ENCODE measurements around the gene VPS45. TPM values are rescaled to one million over a fixed set of nuclear protein-coding genes. Genes with fewer than 3 reads are reported as not detected.

The VPS45 gene
- total and polyA plus RNA-seq, 2 of the 13 experiments (the other 11 are each of a cell fraction or from before 2014, with no cell fraction given): 15.2 to 25.2 TPM

DNA sequence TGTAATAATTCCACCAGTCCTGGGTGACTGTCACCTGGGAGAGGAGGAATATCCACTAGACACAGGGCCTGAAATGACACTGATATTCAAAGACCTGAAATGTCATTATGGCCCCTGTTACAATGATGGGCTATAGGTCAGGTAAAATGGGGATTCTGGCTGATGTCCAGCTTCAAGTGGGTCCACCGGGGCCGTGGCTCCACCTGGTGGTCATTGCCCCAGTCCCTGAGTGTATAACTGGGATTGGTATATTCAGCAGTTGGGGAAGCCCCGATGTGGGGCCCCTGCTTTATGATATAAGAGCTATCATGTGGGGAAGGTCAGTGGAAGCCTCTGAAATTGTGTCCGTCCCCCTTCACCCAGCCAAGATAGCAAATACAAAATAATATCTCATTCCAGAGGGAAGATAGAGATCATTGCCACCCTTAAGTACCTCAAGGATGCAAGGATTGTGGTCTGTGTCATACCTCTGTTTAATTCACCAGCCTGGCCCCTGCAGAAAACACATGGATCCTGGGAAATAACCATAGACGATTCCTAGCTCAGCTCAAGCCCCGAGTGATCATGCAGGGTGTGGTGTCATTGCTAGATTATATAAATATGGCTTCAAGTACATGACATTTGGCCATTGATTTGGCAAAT is 101.5 kb downstream of the VPS45 start (continued):
- TF ChIP-seq NFAT5 (CRISPR knock-in tag; IDR thresholded peaks at IDR 0.05) (0 out of 2 replicates have a peak, but pooled peaks have one; percentile 37), ZNF792 (CRISPR knock-in tag; IDR thresholded peaks at IDR 0.05) (no peak), GLI4 (CRISPR knock-in tag; IDR thresholded peaks at IDR 0.05; ENCODE audit: borderline replicate concordance) (no peak), ZNF101 (CRISPR knock-in tag; IDR thresholded peaks at IDR 0.05; ENCODE audit: borderline replicate concordance, low read depth) (no peak), REL (CRISPR knock-in tag; conservative IDR thresholded peaks at IDR 0.05) (no peak), SALL2 (CRISPR knock-in tag; IDR thresholded peaks at IDR 0.05) (no peak), MYNN (CRISPR knock-in tag; IDR thresholded peaks at IDR 0.05; ENCODE audit: low read depth) (no peak), HIVEP1 (CRISPR knock-in tag; IDR thresholded peaks at IDR 0.05) (no peak), ZNF747 (CRISPR knock-in tag; IDR thresholded peaks at IDR 0.05; ENCODE audit: borderline replicate concordance) (no peak), SMC3 (IDR thresholded peaks at IDR 0.05; ENCODE audit: low read length) (peak; percentile 92), KAT7 (CRISPR knock-in tag; IDR thresholded peaks at IDR 0.05; ENCODE audit: borderline replicate concordance) (no peak), ZNF616 (CRISPR knock-in tag; IDR thresholded peaks at IDR 0.05; ENCODE audit: low read depth) (no peak), HNRNPLL (IDR thresholded peaks at IDR 0.05; ENCODE audit: low read depth, low read length, poor library complexity, severe bottlenecking) (no peak), ZC3H4 (CRISPR knock-in tag; IDR thresholded peaks at IDR 0.05; ENCODE audit: borderline replicate concordance) (no peak), ZNF33A (CRISPR knock-in tag; IDR thresholded peaks at IDR 0.05; ENCODE audit: borderline replicate concordance) (no peak), YY1 (IDR thresholded peaks at IDR 0.05; ENCODE audit: insufficient read depth, insufficient replicate concordance, low read depth, low read length) (peak; percentile 42)
- TF ChIP-seq, protein P1, sequence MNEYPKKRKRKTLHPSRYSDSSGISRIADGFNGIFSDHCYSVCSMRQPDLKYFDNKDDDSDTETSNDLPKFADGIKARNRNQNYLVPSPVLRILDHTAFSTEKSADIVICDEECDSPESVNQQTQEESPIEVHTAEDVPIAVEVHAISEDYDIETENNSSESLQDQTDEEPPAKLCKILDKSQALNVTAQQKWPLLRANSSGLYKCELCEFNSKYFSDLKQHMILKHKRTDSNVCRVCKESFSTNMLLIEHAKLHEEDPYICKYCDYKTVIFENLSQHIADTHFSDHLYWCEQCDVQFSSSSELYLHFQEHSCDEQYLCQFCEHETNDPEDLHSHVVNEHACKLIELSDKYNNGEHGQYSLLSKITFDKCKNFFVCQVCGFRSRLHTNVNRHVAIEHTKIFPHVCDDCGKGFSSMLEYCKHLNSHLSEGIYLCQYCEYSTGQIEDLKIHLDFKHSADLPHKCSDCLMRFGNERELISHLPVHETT (CRISPR knock-in tag; conservative IDR thresholded peaks at IDR 0.05): no peak
- TF ChIP-seq, protein P2, sequence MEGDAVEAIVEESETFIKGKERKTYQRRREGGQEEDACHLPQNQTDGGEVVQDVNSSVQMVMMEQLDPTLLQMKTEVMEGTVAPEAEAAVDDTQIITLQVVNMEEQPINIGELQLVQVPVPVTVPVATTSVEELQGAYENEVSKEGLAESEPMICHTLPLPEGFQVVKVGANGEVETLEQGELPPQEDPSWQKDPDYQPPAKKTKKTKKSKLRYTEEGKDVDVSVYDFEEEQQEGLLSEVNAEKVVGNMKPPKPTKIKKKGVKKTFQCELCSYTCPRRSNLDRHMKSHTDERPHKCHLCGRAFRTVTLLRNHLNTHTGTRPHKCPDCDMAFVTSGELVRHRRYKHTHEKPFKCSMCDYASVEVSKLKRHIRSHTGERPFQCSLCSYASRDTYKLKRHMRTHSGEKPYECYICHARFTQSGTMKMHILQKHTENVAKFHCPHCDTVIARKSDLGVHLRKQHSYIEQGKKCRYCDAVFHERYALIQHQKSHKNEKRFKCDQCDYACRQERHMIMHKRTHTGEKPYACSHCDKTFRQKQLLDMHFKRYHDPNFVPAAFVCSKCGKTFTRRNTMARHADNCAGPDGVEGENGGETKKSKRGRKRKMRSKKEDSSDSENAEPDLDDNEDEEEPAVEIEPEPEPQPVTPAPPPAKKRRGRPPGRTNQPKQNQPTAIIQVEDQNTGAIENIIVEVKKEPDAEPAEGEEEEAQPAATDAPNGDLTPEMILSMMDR (CRISPR knock-in tag; IDR thresholded peaks at IDR 0.05): peak; percentile 84
- TF ChIP-seq, protein P3, sequence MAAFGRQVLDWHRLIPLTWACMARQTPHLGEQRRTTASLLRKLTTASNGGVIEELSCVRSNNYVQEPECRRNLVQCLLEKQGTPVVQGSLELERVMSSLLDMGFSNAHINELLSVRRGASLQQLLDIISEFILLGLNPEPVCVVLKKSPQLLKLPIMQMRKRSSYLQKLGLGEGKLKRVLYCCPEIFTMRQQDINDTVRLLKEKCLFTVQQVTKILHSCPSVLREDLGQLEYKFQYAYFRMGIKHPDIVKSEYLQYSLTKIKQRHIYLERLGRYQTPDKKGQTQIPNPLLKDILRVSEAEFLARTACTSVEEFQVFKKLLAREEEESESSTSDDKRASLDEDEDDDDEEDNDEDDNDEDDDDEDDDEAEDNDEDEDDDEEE (CRISPR knock-in tag; IDR thresholded peaks at IDR 0.05): no peak
- TF ChIP-seq, protein P4, sequence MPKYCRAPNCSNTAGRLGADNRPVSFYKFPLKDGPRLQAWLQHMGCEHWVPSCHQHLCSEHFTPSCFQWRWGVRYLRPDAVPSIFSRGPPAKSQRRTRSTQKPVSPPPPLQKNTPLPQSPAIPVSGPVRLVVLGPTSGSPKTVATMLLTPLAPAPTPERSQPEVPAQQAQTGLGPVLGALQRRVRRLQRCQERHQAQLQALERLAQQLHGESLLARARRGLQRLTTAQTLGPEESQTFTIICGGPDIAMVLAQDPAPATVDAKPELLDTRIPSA (CRISPR knock-in tag; IDR thresholded peaks at IDR 0.05; ENCODE audit: borderline replicate concordance): no peak

Data from HepG2 (cell line).